ENCODE measurements around the gene PXDN. TPM values are rescaled to one million over a fixed set of nuclear protein-coding genes. Genes with fewer than 3 reads are reported as not detected.

Gene PXDN
- total and polyA plus RNA-seq, 10 of the 15 experiments (the other 5 are each of a cell fraction or from before 2014, with no cell fraction given) = 0.12 to 0.69 (median 0.23) TPM; not detected in 5

DNA sequence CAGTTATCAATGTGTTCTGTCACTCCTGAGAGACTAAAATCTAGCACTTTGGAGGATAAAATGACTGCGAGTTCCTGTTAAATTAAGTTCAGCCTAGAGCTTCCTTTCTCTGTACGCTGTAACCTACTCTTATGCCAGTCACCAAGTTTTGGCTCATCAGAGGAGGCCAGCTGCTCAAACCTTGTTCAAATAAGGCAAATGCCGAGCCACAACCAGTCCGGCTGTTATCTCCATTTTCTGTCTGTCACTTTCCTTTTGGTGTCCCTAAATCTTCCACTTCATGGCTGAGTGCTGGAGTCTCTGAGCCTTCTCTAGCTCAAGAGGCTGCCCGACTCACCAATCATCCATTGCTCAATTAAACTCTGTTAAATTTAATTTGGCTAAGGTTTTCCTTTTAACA is 33.5 kb upstream of the PXDN start (continued):
- TF ChIP-seq, protein P1, sequence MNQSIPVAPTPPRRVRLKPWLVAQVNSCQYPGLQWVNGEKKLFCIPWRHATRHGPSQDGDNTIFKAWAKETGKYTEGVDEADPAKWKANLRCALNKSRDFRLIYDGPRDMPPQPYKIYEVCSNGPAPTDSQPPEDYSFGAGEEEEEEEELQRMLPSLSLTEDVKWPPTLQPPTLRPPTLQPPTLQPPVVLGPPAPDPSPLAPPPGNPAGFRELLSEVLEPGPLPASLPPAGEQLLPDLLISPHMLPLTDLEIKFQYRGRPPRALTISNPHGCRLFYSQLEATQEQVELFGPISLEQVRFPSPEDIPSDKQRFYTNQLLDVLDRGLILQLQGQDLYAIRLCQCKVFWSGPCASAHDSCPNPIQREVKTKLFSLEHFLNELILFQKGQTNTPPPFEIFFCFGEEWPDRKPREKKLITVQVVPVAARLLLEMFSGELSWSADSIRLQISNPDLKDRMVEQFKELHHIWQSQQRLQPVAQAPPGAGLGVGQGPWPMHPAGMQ (IDR thresholded peaks at IDR 0.05; ENCODE audit: borderline replicate concordance) = no peak

DNA sequence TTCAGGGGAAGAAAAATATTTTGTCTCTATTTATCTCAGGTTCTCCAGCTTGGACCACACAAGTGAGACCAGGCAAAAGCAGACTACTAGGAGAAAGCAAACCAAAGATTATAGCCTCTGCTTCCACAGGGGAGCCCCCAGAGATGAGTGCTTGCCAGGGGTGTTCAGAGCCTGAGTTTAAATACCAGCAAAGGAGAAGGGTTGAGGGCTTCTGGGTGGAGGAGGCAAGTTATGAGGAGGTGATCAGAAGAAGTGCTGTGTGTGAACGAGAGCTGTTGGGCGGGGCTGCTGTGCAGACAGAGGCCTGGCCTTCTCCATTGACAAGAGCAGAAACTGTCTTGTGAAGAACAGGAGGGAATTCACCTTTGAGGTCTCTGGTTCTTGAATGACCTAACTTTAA is 32.8 kb upstream of the PXDN start:
- Histone ChIP-seq H3K27ac (ENCODE audit: control insufficient read depth, insufficient read depth) (no peak overlapping the region), H3K9me3 (replicated peaks; ENCODE audit: control insufficient read depth, insufficient read depth, low read length) (no peaks in the 10 kb centered on the region), H2AFZ (ENCODE audit: control insufficient read depth, low read depth, low read length) (no peak overlapping the region), H3K27me3 (replicated peaks in 1 of 2; ENCODE audit: control insufficient read depth in 2 of 2, insufficient read depth in 2 of 2, low read length in 1 of 2) (no peaks in the 10 kb centered on the region), H4K20me1 (ENCODE audit: control insufficient read depth, insufficient read depth) (no peaks in the 10 kb centered on the region), H3K4me1 (ENCODE audit: control insufficient read depth, insufficient read depth, low read length) (no peaks in the 10 kb centered on the region), H3K79me2 (ENCODE audit: control insufficient read depth, insufficient read depth, low read length) (no peaks in the 10 kb centered on the region), H3K36me3 (ENCODE audit: control insufficient read depth in 2 of 2, insufficient read depth in 2 of 2, low read length in 1 of 2) (no peaks in the 10 kb centered on the region), H3K4me3 (no peak overlapping the region), H3K4me2 (ENCODE audit: control insufficient read depth, insufficient read depth) (no peak overlapping the region), H3K9ac (ENCODE audit: control insufficient read depth, insufficient read depth, low read length) (no peak overlapping the region)
- FAIRE-seq (no peak), DNase-seq (ENCODE audit: low read depth, low spot score) (no peak), ATAC-seq (no peak)
- POLR2A ChIA-PET = no interaction called here
- in situ Hi-C loops (cut with MboI) = no loop called here
- BruUV-seq (replicated peaks) = no TSS peak
- WGBS (ENCODE audit: insufficient coverage, insufficient replicate concordance, low lambda C conversion rate, missing lambda C conversion rate) = 29% methylated on average over 2 of the region's 2 CpGs
- RAD21 ChIA-PET (ENCODE audit: unreplicated experiment) = no interaction called here
- SMC1A ChIA-PET (ENCODE audit: uncharacterized antibody, unreplicated experiment) = no interaction called here
- intact Hi-C loops (cut with micrococcal nuclease; ENCODE audit: unreplicated experiment) = no loop called here
- CTCF ChIA-PET = interaction anchor here (2.4 kb wide), 1 partner anchor 9 kb away, joined by 7 read pairs; no protein-coding TSS in a partner anchor
- TF ChIP-seq NFYB (IDR thresholded peaks at IDR 0.05; ENCODE audit: insufficient read depth, low read depth, low read length) (no peak), CHD1 (IDR thresholded peaks at IDR 0.05; ENCODE audit: low read depth, low read length) (no peak), MYB (IDR thresholded peaks at IDR 0.05; ENCODE audit: borderline replicate concordance, low read depth, low read length) (no peak), MTA3 (IDR thresholded peaks at IDR 0.05; ENCODE audit: borderline replicate concordance, low read length) (no peak), CBFB (IDR thresholded peaks at IDR 0.05; ENCODE audit: low read depth) (no peak), MXI1 (IDR thresholded peaks at IDR 0.05; ENCODE audit: low read depth, low read length) (no peak)
- TF ChIP-seq, protein P2, sequence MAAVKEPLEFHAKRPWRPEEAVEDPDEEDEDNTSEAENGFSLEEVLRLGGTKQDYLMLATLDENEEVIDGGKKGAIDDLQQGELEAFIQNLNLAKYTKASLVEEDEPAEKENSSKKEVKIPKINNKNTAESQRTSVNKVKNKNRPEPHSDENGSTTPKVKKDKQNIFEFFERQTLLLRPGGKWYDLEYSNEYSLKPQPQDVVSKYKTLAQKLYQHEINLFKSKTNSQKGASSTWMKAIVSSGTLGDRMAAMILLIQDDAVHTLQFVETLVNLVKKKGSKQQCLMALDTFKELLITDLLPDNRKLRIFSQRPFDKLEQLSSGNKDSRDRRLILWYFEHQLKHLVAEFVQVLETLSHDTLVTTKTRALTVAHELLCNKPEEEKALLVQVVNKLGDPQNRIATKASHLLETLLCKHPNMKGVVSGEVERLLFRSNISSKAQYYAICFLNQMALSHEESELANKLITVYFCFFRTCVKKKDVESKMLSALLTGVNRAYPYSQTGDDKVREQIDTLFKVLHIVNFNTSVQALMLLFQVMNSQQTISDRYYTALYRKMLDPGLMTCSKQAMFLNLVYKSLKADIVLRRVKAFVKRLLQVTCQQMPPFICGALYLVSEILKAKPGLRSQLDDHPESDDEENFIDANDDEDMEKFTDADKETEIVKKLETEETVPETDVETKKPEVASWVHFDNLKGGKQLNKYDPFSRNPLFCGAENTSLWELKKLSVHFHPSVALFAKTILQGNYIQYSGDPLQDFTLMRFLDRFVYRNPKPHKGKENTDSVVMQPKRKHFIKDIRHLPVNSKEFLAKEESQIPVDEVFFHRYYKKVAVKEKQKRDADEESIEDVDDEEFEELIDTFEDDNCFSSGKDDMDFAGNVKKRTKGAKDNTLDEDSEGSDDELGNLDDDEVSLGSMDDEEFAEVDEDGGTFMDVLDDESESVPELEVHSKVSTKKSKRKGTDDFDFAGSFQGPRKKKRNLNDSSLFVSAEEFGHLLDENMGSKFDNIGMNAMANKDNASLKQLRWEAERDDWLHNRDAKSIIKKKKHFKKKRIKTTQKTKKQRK (IDR thresholded peaks at IDR 0.05; ENCODE audit: low read depth, low read length) = no peak
- TF ChIP-seq, protein P3, sequence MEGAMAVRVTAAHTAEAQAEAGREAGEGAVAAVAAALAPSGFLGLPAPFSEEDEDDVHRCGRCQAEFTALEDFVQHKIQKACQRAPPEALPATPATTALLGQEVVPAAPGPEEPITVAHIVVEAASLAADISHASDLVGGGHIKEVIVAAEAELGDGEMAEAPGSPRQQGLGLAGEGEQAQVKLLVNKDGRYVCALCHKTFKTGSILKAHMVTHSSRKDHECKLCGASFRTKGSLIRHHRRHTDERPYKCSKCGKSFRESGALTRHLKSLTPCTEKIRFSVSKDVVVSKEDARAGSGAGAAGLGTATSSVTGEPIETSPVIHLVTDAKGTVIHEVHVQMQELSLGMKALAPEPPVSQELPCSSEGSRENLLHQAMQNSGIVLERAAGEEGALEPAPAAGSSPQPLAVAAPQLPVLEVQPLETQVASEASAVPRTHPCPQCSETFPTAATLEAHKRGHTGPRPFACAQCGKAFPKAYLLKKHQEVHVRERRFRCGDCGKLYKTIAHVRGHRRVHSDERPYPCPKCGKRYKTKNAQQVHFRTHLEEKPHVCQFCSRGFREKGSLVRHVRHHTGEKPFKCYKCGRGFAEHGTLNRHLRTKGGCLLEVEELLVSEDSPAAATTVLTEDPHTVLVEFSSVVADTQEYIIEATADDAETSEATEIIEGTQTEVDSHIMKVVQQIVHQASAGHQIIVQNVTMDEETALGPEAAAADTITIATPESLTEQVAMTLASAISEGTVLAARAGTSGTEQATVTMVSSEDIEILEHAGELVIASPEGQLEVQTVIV (IDR thresholded peaks at IDR 0.05; ENCODE audit: borderline replicate concordance, partially characterized antibody) = no peak
- TF ChIP-seq, protein P4, sequence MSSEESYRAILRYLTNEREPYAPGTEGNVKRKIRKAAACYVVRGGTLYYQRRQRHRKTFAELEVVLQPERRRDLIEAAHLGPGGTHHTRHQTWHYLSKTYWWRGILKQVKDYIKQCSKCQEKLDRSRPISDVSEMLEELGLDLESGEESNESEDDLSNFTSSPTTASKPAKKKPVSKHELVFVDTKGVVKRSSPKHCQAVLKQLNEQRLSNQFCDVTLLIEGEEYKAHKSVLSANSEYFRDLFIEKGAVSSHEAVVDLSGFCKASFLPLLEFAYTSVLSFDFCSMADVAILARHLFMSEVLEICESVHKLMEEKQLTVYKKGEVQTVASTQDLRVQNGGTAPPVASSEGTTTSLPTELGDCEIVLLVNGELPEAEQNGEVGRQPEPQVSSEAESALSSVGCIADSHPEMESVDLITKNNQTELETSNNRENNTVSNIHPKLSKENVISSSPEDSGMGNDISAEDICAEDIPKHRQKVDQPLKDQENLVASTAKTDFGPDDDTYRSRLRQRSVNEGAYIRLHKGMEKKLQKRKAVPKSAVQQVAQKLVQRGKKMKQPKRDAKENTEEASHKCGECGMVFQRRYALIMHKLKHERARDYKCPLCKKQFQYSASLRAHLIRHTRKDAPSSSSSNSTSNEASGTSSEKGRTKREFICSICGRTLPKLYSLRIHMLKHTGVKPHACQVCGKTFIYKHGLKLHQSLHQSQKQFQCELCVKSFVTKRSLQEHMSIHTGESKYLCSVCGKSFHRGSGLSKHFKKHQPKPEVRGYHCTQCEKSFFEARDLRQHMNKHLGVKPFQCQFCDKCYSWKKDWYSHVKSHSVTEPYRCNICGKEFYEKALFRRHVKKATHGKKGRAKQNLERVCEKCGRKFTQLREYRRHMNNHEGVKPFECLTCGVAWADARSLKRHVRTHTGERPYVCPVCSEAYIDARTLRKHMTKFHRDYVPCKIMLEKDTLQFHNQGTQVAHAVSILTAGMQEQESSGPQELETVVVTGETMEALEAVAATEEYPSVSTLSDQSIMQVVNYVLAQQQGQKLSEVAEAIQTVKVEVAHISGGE (CRISPR knock-in tag; IDR thresholded peaks at IDR 0.05) = no peak

Measured in GM12878 (cell line).